GM19239 (cell line): Measurements from ENCODE around the gene CRELD2.

Experiments used
- DNase-seq: peaks from one replicate; pipeline ENCODE4 v3.0.0; 2011; ENCODE audit warnings: low spot score; ENCODE audit not compliant: insufficient read length
- FAIRE-seq: peaks from 2 replicates; lab custom pipeline; 2011; peaks lifted over from hg19 to GRCh38; lab: Jason Lieb, UNC

CRELD2 gene

DNA sequence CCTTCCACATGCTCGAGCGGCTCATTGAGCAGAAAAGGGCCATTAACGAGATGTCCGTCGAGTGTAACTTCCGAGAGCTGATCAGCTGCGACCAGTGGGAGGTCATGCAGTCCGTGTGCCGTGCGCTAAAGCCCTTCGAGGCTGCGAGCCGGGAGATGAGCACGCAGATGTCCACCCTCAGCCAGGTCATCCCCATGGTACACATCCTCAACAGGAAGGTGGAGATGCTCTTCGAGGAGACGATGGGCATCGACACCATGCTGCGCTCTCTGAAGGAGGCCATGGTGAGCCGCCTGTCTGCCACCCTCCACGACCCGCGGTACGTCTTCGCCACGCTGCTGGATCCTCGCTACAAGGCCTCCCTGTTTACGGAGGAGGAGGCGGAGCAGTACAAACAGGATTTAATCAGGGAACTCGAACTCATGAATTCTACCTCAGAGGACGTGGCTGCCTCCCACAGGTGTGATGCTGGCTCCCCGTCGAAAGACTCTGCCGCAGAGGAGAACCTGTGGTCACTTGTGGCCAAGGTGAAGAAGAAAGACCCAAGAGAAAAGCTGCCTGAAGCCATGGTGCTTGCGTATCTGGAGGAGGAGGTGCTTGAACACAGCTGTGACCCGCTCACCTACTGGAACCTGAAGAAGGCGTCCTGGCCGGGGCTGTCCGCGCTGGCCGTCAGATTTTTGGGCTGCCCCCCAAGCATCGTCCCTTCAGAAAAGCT lies 31.9 kb upstream of the CRELD2 start:
- DNase-seq, result no peak

DNA sequence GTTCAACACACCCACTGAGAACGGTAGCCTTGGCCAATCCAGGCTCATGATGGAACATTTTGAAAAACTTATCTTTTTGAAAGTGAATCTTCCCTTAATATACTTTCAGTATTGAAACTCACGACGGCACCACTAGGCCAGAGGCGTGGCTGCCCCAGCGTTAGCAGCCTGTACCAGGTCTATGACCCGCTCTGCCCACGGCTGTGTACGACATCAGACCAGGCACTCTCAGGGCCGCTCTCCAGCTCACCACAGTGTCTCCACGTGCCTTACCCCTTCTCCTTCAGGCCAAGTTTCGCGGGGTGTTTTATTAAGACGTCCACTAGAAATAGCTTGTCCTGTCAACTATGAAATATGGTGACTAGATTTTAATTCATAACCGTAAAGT lies 31.4 kb upstream of the CRELD2 start:
- FAIRE-seq (no peak), DNase-seq (no peak)

More for the DNA sequence above, 31.9 kb upstream of the CRELD2 start:
- no peak for FAIRE-seq

DNA sequence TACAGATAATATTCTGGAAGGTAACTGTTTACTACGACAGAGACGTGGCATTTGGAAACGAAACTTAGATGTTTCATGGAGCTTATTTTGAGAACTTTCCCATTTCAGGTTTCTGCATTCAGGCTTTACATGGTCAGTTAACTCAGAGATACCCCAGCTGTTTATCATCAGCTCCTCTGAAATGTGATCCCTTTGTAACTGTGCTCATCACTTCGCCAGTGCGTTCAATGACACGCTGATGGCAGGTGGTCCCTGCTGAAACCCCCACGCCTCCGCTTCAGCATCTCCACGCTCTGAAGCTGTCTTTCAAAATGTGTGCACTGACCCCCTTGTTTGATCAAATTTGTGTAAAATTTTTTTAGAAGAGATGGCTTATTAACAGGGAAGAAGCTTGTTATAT lies 30.7 kb upstream of the CRELD2 start:
- FAIRE-seq, result no peak
- no peak for DNase-seq

DNA sequence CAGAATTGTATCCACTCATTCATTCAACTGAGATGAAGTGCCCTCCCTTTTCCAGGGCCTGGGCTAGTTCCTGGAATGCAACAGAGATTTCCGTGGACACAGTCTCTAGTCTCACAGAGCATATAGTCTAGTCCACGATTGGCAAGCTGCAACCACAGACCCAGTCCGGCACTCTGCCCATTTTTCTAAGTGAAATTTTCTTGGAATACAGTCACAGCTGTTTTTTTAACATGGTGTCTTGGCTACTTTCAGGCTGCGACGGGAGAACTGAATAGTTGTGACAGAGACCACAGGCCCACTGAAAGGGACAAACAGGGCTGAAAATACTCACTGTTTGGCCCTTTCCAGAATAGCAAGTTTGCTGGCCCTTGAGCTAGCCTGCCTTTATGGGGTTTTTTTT lies 29.4 kb upstream of the CRELD2 start:
- FAIRE-seq (no peak), DNase-seq (no peak)

DNA sequence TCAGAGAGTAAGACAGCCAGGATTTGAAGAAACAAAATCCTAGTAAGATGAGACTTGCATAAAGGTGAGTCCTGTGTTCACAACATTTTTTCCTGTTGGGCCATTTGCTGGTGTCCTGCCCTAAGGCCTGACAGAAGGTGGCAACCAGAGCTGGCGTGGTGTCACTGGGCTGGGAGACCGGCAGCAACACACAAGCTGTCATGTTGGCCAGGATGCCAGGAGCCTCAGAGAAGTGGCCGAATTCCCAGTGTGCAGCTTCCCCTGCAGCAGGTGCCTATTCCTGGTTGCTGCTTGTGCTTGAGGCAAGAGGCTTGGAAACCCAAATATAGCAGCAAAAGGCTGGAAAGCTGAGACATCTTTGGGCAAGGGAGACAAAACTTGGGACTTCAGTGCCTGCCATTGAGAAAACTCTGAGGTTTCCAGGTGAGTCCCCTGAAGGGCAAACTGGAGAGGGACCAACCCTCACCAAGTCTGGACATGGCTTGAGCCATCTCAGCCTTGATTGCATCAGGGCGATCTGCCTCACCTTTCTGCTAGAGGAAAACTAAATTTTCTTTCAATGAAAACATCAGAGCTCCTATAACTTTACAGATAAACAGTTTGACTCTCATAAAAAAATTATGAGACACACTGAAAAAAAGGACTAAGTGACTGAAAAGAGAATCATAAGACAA lies 26.1 kb upstream of the CRELD2 start:
- no peak for FAIRE-seq
- DNase-seq, result no peak

DNA sequence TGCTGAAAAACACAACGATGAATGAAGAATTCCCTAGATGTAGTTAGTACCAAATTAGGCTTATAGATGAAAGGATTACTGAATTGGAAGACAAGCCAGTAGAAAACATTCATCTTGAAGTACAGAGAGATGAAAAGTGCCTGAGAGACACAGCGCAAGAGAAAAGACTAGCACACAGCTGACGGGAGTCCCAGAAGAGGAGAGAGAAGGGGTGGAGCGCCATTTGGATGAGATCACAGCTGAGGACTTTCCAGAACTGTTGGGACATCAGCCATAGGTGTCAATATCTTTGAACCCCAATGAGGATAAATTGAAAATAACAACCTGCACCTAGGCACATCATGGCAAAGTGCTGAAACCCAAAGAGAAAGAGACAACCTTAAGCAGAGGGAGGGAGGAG lies 25.4 kb upstream of the CRELD2 start:
- DNase-seq (no peak), FAIRE-seq (no peak)

DNA sequence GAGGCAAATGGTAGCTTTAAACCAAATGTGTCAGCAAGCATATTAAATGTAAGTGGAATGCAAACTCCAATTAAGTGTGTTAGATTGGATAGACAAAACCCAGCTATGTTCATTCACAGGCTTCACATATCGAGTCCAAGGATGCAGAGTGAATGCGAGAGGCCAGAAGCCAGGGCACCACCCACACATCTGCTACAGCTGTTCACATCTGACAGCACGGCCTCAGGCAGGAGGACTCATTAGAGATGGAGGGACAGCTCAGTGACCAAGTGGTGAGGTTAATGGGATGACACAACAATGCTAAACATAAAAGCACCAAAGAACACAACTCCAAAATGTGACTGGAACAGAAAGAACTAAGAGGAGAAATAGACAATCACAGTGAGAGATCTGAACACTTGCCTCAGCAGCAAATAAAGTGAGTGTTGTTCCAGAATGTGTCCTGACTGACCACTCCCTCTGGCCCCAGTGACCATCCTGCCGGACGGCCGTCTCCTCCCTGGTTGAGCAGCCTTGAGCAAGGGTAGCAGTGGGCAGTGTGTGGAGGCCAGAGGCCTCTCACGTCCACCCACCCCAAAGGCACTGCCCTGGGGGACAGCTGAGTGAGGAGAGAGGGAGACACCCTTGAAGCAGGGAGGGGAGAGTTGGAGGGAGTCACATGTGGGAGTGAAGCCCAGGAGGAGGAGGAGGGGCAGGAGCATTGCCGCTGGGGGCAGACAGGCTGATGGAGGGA lies 23.9 kb upstream of the CRELD2 start:
- DNase-seq (no peak), FAIRE-seq (no peak)

DNA sequence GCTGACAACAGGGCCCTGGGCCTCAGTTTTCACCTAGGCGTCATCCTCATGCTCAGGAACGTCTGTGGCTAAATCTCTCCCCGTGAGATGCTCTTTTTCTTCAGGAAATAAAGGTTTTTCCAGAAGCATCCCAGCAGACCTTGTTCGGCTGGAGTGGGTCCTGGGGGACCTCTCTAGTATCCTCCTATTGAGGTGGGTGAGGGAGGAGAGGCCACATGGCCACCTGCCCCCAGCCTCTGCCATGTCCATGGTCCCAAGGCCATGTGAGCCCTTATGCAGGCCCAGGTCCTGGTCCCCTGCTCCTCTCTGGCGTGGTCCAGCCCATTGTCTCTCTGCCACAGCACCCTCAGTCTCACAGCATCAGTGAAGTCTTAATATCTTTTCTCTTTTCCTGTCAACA lies 22.2 kb upstream of the CRELD2 start:
- DNase-seq (no peak), FAIRE-seq (no peak)

DNA sequence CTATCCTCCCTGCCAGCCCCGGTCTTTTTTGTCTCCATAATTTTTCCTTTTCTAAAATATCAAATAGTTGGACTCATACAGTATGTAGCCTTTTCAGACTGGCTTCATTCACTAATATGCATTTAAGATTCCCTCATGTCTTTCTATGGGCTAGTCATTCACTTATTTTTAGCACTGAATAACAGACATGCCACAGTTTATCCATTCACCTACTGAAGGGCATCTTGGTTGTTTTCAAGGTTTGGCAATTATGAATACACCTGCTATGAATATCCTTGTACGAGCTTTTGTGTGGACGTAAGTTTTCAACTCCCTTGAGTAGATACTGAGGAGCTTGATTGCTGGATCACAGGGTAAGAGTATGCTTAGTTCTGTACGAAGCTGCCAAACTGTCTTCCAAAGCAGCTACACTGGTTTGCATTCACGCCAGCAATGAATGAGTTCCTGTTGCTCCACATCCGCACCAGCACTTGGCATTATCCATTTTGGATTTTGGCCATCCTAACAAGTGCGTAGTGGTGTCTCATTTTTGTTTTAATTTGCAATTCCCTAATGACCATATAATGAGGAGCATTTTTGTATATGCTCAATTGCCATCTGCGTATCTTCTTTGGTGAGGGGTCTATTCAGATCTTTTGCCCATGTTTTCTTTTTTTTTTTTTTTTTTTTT lies 21.3 kb upstream of the CRELD2 start:
- DNase-seq (no peak), FAIRE-seq (no peak)

DNA sequence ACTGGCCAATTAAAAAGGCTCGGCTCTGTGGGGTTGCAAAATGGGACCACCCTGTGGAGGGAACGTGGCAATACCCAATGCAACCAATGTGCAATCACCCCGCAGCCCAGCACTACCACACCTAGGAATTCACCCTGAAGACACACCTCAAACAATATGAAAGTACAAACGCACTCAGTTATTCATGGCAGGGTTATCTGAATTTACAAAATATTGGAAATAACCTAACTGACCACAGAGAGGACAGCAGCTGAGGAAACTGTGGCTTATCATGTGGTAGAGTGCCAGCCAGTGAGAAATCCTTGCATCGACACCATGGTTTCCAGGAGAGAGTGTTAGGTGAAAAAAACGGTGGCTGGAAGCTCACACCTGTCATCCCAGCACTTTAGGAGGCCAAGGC lies 18.9 kb upstream of the CRELD2 start:
- DNase-seq, result no peak
- FAIRE-seq, result no peak

DNA sequence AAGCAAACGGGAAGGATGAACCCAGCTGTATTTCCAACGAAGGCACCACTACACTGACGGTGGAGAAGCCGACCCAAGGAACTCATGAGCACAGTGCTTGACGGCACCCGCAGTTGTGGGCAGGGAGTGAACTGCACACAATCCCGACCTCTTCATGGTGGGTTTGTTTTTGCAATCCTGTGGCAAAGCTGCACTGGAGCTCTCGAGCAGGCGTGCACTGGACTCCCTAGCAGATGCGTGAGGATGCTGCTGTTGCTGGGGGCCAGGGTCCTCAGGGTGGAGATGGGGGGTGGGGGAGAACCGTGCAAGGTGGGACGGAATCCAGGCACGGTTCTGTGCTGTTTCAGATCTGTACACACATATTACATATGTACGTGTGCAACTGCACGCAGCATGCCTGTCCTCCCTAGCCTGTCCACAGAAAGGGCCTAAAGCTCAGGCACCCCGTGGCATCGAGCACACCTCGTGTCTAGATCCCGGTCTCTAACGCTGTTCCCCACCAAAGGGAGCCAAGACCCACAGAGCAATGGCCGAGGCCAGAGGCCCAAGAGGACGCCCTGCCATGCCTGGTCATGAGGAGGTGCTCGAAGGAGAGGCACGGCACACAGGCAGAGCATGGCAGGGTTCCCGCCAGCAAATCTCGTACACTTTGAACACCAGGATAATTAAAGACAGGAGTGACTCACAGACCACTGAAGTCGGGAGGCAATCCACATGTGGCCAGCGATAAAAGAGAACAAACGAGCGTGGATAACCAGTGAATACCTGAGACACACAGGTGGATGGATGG lies 17.8 kb upstream of the CRELD2 start:
- FAIRE-seq (no peak), DNase-seq (no peak)

DNA sequence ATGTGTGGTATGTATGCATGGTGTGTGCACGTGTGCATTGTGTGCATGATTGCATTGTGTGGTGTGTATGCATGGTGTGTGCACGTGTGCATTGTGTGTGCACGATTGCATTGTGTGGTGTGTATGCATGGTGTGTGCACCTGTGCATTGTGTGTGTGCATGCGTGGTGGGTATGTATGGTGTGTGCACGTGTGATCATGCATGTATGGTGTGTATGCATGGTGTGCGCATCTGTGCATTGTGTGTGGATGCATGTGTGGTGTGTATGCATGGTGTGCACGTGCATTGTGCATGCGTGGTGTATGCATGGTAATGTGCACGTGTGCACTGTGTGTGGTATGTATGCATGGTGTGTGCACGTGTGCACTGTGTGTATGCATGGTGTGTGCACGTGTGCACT lies 17.0 kb upstream of the CRELD2 start:
- DNase-seq, result no peak
- no peak for FAIRE-seq

DNA sequence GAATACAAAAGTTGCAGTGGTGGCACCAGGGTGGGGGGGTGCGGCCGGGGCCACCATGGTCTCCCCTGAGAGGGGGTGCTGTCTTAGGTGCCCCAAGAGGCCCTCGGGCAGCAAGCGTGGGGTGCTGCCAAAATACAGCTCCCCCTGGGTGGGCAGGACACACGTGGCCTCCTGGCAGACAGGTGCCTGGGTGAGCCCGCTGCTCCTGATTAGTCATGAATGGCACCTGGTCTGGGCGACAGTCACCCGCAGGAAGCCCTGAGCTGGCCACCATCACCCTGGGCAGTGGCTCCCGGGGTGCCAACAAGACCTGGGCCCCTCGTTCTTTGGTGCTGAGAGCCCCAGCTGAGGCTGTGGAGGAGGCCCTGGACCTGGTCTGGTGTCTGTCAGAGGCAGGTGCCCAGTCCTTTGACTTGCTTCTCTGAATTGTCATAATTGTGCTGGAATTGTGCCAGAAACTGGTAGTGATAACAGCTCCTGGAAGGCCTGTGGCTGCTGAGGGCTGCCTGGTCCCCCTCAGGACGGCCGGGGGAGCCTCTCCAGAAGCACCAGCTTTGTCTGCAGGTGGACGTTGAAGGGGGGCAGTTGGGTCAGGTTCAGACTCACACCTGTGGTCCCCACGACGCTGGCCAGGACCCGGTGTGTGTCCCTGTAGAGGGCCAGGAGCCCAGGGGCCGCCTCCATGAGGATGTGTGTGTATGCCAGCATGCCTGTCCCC lies 15.0 kb upstream of the CRELD2 start:
- DNase-seq, result no peak
- no peak for FAIRE-seq

DNA sequence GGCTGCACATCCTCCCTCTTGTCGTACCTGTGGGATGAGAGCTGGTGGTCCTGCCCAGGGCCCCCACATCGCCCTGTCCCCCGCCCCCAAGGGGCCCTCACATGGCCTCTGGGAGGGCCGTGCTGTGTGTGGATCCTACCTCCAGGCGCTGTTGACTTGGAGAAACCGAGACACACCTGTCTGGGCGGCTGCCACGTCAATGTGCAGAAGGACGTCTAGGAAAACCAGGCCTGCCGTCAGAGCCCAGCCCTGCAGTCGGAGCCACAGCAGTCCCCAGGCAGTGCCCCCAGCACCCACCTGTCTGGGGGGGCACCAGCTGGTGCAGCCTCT lies 14.4 kb upstream of the CRELD2 start:
- FAIRE-seq, result no peak
- no peak for DNase-seq

DNA sequence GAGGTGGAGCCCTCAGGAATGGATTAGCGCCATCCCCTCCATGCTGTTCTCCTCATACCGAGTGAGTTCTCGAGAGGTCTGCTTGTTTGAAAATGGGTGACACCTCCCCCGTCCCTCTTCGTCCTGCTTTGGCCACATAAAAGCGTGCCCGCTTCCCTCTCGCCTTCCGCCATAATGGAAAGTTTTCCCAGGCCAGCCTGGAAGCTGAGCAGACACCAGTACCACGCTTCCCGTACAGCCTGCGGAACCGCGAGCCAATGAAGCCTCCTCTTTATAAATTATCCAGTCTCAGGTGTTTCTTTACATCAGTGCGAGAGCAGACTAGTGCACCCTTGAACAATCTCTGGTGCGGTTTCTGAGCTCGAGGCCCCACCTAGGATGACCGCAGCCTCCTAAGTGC lies 13.0 kb upstream of the CRELD2 start:
- FAIRE-seq (no peak), DNase-seq (no peak)

DNA sequence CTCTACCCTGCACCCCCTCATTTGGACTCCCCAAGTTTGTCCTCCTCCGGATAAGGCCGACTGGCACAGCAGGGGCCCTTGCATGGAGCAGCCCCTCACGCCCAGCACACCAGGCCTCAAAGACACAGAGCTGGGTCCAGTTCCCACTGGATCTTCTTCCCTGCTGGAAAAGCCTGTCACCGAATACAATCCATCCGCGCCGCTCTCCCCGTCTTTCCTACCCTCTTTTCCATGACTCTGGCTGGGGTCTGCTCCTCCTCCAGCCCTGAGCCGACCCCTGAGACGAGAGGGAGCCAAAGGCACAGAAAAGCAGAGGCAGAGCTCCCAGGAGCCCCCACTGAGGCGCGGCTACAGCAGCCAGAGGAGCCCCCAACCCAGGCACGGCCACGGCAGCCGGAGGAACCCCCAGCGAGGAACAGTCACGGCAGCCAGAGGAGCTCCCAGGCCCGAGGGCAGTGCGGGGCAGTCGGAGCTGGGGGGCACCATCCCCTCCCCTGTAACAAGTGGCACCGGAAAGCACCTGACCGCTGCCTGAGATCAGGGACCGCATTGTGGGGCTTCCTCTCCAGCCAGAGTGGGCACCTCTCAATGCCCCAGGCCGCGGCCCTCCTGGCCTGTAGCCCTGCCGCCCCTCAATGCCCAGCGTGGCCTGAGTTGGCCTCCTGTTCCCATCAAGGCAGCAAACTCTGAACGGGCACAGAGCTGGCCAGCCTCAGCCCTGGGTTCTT lies 12.2 kb upstream of the CRELD2 start:
- DNase-seq, result no peak
- no peak for FAIRE-seq

DNA sequence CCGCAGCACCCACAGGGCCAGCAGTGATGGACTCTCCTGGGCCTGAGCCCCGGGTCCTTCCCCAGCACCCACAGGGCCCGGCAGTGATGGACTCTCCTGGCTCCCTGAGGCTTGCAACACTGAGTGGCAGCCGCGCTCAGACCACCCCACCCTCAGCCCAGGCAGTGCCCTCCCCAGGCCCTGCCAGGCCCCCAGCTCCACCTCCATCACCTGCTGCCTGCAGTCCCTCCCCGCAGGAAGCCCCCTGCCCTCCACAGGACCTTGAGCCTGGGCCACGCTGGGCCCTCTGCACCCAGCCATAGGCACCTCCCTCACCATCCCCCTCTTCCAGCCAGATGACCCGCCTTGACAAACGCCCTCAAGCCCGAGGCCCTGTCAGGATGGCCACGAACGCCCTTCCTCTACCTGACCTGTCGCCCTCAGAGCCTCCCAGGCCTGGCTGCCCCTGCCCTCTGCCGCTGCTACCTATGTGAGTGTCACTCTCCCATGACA lies 11.6 kb upstream of the CRELD2 start:
- FAIRE-seq (no peak), DNase-seq (no peak)

DNA sequence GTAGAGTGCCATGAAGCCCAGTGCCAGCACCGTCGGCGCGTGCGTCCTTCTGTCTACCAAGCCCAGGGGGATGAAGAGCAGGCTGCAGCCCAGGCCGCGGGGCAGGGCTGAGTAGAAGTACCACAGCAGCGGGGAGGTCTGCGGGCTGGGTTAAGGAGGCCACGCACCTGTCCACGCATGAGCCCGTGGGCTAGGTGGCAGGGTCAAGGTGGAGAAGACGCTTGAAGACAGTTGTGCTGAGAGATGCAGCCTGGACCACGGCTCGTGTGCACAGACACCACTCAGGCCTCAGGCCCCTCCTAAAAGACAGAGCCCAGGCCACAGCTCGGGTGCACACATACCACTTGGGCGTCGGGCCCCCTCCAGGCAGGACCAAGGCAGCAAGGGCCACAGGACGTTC lies 10.6 kb upstream of the CRELD2 start:
- no peak for DNase-seq
- no peak for FAIRE-seq
